HG03571 (cell line): ENCODE measurements around the gene PEAK3.

Experiments used
- ATAC-seq: cut with Tn5 transposase; IDR thresholded peaks from one replicate; pipeline ENCODE4 v1.9.1; 2021; ENCODE audit not compliant: unreplicated experiment

PEAK3 gene

GRCh38 chr19:2315818-2316353 lies 33.9 kb upstream of the PEAK3 start:
- no peak for ATAC-seq

DNA sequence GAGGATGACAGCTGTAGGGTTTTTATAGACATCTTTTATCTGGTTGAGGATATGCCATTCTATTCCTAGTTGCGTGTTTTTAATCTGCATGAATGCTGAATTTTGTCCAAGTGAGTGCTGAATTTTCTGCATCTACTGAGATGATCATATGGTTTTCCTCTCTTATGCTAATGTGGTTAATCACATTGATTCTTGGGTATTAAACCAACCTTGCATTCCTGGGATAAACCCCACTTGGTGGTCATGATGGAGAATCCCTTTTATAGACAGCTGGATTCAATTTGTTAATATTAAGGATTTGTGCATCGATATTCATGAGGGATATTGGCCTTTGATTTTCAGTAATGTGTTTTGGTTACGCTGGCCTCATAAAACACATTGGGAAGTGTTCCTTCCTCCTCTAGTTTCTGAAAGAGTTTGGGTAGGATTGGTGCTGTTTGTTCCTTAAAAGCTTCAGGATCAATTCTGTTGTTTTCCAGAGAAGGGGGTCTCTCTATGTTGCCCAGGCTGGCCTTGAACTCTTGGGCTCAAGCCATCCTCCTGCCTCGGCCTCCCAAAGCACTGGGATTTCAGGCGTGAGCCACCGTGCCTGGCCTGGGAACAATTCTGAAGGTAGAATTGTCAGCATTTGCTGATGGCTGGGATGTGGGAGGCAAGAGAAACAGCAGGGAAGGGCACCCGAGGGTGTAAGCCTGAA lies 33.3 kb upstream of the PEAK3 start:
- ATAC-seq = no peak

GRCh38 chr19:2312820-2313501 lies 31.0 kb upstream of the PEAK3 start:
- ATAC-seq = no peak

DNA sequence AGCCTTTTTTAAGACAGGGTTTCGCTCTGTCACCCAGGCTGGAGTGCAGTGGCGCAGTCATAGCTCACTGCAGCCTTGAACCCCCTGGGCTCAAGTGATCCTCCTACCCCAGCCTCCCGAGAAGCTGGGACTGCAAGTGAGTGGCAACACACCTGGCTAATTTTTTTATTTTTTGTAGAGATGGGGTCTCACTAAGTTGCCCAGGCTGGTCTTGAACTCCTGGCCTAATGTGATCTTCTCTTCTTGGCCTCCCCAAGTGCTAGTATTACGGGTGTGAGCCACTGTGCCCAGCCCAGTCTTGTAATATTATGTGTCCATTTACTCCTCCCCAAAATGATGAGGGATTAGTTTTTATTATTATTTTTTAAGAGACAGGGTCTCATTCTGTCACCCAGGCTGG lies 29.1 kb upstream of the PEAK3 start:
- ATAC-seq = no peak

GRCh38 chr19:2309734-2310362 lies 27.9 kb upstream of the PEAK3 start:
- ATAC-seq = no peak

- no peak for ATAC-seq
Observed at GRCh38 chr19:2308114-2308556, 26.2 kb upstream of the PEAK3 start, which contains the start of gene LINGO3. Gene LINGO3 (minus strand): TSS chr19:2308154. CDS start chr19:2291776, 16,378 bp downstream.

DNA sequence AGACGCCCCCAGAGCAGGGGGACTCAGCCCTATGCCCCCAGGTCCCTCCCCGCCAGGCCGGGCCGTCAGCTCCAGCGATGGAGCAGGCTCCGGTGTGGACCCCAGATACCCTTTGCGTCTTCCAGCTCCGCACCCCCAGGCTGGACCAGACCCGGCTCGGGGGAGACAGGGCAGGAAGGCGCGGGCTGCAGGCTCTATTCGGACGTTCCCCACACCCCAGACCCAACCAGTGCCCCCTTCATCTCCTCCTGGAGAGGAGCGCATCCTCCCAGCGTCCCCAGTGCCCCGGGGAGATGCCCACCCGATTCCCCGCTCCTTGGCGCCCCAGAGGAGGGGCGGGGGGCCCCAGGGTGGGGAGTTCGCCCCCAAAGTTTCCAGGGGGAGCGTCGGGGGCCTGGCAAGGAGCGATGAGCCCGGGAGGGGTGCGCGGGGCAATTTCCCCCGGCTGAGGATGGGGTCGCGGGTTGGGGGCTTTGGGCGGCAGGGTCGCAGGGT lies 25.6 kb upstream of the PEAK3 start:
- ATAC-seq = no peak

GRCh38 chr19:2306971-2307370 lies 25.0 kb upstream of the PEAK3 start:
- ATAC-seq = no peak

- ATAC-seq = no peak
Observed at GRCh38 chr19:2306281-2306806, 24.4 kb upstream of the PEAK3 start.

- ATAC-seq = no peak
Observed at GRCh38 chr19:2305452-2306280, 23.7 kb upstream of the PEAK3 start.

GRCh38 chr19:2303211-2303798 lies 21.3 kb upstream of the PEAK3 start:
- ATAC-seq = no peak

- ATAC-seq = no peak
Observed at GRCh38 chr19:2302319-2303210, 20.6 kb upstream of the PEAK3 start.

- no peak for ATAC-seq
Observed at GRCh38 chr19:2300533-2300932, 18.6 kb upstream of the PEAK3 start.

GRCh38 chr19:2296141-2296540 lies 14.2 kb upstream of the PEAK3 start:
- no peak for ATAC-seq

GRCh38 chr19:2294687-2295335 lies 12.8 kb upstream of the PEAK3 start:
- ATAC-seq = no peak

DNA sequence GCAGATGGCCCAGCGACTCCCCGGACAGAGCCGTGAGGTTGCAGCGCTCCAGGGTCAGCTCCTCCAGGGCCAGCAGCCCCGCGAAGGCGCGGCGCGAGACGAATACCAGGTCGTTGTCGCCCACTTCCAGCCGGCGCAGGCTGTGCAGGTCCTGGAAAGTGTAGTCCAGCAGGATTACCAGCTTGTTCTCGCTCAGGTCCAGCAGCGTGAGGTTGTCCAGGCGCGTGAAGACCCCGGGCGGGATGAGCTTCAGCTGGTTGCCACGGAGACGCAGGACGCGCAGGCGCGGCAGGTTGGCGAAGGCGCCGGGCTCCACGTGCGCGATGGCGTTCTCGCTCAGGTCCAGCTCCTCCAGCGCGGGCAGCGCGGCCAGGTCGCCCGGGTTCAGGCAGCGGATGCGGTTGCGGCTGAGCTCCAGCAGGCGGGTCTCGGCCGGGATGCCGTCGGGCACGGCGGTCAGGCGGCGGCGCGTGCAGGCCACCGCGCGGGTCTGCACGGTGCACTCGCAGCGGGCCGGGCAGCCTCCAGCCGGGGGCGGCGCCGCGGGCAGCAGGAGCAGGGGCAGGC lies 9.3 kb upstream of the PEAK3 start:
- ATAC-seq = no peak

GRCh38 chr19:2290441-2291184 lies 8.6 kb upstream of the PEAK3 start:
- no peak for ATAC-seq
